NCI-H1105 (cell line): ENCODE results near the gene VIPR2.

Experiments used
- DNase-seq: peaks from one replicate; lab custom pipeline; 2025; lab: John Stamatoyannopoulos, UW

VIPR2 gene

GRCh38 chr7:159042103-159042502, 102.6 kb downstream of the VIPR2 start:
- no peak for DNase-seq

- no peak for DNase-seq
Observed at GRCh38 chr7:159040912-159041711, 103.6 kb downstream of the VIPR2 start.

GRCh38 chr7:159040146-159040545, 104.5 kb downstream of the VIPR2 start:
- no peak for DNase-seq

- DNase-seq = no peak
Observed at GRCh38 chr7:159039716-159040115, 105.0 kb downstream of the VIPR2 start.

- DNase-seq = no peak
Observed at GRCh38 chr7:159038066-159038465, 106.6 kb downstream of the VIPR2 start.

GRCh38 chr7:159036916-159037605, 107.6 kb downstream of the VIPR2 start:
- no peak for DNase-seq

GRCh38 chr7:159035571-159036073, 109.0 kb downstream of the VIPR2 start:
- DNase-seq = no peak

GRCh38 chr7:159034988-159035387, 109.7 kb downstream of the VIPR2 start:
- DNase-seq = no peak

- no peak for DNase-seq
Observed at GRCh38 chr7:159034394-159034793, 110.3 kb downstream of the VIPR2 start.

GRCh38 chr7:159033956-159034355, 110.7 kb downstream of the VIPR2 start:
- no peak for DNase-seq

GRCh38 chr7:159033473-159033825, 111.2 kb downstream of the VIPR2 start:
- no peak for DNase-seq

- DNase-seq = no peak
Observed at GRCh38 chr7:159032753-159033472, 111.8 kb downstream of the VIPR2 start.

- no peak for DNase-seq
Observed at GRCh38 chr7:159032322-159032721, 112.3 kb downstream of the VIPR2 start.

GRCh38 chr7:159031750-159032149, 112.9 kb downstream of the VIPR2 start:
- DNase-seq = no peak

- no peak for DNase-seq
Observed at GRCh38 chr7:159031135-159031701, 113.4 kb downstream of the VIPR2 start.

- peak; percentile 16 for DNase-seq
Observed at GRCh38 chr7:159030490-159031134, 114.1 kb downstream of the VIPR2 start.

- DNase-seq = no peak
Observed at GRCh38 chr7:159028508-159029401, 115.9 kb downstream of the VIPR2 start.

GRCh38 chr7:159027789-159028507, 116.7 kb downstream of the VIPR2 start:
- DNase-seq = peak; percentile 34

GRCh38 chr7:159027056-159027788, 117.4 kb downstream of the VIPR2 start:
- DNase-seq = no peak
